Measurements from ENCODE around the gene PLD3.

PLD3 gene, protein sequence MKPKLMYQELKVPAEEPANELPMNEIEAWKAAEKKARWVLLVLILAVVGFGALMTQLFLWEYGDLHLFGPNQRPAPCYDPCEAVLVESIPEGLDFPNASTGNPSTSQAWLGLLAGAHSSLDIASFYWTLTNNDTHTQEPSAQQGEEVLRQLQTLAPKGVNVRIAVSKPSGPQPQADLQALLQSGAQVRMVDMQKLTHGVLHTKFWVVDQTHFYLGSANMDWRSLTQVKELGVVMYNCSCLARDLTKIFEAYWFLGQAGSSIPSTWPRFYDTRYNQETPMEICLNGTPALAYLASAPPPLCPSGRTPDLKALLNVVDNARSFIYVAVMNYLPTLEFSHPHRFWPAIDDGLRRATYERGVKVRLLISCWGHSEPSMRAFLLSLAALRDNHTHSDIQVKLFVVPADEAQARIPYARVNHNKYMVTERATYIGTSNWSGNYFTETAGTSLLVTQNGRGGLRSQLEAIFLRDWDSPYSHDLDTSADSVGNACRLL

DNA sequence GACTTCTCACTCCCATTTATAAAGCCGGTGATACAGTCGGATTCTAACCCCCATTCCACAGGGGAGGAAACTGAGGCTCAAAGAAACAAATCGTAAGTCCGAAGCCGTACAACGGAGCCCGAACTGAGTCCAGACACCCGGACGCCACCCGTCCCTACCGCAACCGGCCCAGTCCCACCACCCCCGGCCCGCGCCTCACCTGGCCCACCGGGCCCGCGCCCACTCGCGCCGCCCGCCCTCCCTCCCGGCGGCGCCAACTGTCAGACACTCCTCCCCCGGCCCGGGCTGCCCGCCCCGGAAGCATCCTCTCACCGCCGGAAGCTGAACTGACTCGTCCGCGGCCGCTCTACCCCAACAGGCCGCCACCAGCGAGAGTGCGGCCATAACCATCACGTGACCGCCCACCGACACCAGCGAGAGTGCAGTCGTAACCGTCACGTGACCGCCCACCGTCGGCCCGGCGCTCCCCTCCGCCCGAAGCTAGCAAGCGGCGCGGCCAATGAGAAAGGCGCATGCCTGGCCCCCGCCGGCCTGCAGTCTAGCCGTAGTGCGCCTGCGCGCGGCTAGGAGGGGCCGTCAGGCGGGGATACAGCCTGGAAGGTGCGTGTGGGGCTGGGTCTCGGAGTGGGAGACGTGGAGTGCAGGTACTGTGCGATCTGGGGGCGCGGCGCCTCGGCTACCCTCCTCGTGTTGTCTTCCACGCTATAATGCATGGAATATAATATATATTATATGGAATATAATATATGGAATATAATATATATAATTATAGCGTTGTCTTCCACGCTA lies at the start of gene PLD3, which contains the start of gene C19orf47:
TSS of gene PLD3 (plus strand) at position 571 of the 789 bp plus-strand sequence. CDS start 17,789 bp downstream, outside the sequence.
TSS of gene C19orf47 (minus strand) at position 273 of the 789 bp plus-strand sequence. CDS start 6,540 bp downstream, outside the sequence.
- DNase-seq: peak; percentile 96

DNA sequence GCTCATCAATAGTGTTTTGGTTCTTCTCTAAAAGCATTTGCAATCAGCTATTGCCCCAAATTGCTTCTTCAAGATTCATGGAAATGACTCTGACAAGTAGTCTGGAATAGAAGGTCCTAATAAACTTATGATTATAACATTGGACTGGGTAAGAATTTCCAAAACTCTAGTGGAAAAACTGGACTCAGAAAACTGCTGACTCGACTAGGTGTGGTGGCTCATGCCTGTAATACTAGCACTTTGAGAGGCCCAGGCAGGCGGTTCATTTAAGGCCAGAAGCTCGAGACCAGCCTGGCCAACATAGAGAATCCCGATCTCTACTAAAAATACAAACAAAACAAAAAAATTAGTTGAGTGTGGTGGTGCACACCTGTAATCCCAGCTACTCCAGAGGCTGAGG lies 47.8 kb upstream of the PLD3 start:
- no peak for DNase-seq

DNA sequence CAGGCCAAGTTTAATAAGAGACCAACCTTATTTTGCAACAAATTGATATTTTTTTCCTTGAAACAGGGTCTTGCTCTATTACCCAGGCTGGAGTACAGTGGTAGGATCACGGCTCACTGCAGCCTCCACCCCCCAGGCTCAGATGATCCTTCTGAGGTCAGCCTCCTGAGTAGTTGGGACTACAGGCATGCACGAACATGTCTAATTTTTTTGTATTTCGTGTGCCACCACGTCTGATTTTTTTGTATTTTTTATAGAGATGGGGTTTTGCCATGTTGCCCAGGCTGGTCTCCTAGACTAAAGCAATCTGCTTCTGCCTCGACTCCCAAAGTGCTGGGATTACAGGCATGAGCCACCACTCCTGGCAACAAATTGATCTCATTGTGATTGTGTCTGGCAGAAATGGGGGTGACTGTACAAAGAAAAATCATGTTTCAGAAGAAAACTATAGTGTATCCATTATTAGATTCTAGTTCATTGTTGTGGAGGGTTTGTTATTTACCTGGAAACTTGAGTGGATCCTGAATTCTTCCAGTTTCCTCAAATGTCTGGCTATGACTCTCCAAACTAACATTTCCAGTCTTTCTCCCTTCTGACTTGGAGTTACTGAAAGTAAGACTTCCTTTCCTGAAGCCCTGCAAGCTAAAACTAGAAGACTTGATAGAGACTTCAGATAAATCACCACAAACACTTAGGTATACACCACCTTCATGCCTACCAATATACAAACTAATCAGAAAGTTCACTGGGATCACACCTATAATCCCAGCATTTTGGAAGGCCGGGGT lies 46.1 kb upstream of the PLD3 start:
- DNase-seq: no peak

DNA sequence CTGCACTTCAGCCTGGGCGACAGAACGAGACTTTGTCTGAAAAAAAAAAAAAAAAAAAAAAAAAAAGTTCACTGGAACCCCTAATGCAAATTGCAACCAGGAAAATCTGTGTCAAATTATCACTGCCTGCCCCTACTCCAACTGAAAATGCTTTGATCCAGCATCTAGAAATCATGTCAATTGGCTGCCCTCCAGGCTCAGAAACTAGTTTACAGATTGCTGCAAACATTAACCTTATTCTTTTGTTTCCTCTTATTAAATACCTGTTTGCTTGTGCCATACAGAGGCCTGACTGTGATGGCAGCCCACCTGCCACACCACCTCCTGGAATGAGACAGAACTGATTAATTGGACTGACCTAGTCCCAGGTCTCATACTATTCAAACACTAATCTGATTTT lies 44.7 kb upstream of the PLD3 start:
- no peak for DNase-seq

DNA sequence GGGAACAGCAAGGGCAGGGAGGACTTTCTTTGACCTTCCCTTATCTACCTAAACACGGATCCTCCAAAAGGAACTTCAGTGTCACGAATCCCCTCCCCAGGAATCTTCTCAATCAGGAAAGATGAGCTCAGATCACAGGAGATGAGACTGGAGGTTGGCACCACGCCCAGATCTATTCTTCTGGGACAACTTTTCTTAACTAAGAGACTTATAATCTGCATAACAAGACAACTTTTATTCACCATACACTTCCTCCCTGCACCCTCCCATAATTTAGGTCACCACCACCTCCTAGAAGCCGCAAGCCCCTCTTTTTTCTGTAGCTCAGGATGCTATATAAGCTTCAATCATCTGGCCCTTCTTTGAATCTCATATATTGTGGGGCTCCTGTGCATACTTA lies 44.2 kb upstream of the PLD3 start:
- DNase-seq: no peak

DNA sequence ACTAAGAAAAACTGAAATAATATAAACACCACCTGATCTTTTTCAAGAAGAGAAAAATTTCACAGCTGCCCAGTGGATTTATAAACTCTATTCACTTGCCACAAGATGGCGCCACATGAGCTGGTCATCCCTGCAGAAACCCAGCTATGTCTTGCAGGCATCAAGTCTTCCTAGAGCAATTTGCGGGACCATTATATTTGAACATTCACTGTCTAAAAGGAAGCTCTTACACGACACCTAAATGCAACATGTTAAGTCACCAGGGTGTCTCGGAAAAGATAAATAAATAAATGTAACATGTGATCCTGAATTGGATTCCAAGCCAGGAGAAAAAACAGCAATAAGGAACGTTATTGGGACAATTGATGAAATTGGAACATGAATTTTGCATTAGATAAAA lies 43.1 kb upstream of the PLD3 start:
- peak; percentile 62 for DNase-seq

DNA sequence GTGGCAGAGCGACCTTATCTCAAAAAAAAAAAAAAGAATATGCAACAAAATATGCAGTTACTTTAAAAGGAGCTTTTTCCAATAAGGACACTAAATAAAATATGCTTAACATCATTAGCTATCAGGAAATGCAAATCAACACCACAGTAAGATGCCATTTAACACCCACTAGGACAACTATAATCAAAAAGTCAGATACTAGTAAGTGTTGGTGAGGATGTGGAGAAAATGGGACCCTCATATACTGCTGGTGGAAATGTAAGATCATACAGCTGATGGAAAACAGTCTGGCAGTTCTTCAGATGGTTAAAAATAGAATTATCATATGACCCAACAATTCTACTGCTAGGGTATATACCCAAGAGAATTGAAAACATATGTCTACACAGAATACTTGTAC lies 38.8 kb upstream of the PLD3 start:
- no peak for DNase-seq

DNA sequence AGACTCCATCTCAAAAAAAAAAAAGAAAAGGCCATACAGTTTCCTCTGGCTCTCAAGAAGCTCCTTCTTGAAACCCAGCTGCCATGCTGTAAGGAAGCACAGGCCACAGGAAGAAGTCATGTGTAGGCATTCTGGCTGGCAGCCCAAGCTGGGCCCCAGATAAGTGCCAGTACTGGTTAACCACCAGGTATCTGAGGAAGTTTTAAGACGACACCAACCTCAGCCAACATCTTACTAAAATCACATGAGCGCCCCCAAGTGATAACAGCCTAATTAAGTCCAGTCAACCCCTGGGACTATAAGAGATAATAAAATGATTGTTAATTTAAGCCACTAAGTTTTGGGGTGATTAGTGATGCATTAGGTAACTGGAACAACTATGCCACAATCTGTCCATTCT lies 36.0 kb upstream of the PLD3 start:
- DNase-seq: no peak

DNA sequence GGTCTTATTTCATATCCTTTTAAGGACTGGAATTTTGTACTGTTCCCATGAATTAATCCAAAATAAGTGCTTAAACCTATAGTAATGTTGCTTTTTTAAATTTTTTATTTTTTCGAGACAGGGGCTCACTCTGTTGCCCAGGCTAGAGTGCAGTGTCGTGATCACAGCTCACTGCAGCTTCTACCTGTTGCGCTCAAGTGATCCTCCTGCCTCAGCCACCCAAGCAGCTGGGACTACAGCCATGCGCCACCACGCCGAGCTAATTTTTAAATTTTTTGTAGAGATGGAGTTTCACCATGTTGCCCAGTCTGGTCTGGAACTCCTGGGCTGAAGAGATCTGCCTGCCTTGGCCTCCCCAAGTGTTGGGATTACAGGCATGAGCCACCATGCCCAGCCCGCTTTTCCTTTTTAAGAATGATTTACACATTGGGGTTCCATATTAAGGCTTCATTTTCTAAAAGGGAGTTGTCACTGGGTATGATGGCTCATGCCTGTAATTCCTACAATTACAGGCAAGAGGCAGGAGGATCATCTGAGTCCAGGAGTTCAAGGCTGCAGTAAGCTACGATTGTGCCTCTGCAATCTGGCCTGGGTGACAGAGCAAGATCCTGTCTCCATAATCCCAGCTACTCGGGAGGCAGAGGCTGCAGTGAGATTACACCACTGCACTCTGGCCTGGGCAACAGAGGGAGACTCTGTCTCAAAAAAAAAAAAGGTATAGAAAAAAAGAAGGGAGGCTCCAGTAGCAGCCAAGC lies 35.1 kb upstream of the PLD3 start:
- no peak for DNase-seq

DNA sequence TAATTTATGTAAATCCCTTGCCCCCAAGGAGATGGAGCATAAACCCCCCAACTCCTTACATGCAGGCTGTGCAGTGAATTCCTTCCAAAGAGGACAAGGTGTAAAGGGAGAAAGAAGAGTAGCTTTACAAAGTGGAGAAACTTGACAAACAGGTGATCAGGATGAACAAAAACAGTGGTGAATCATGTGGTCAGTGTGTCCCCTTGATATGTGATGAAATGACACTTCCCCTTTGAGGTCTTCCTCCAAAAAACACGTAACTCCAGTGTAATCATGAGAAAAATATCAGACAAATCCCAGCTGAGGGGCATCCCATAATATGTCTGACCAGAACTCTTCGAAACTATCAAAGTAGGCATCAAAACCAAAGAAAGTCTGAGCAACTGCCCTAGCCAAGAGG lies 33.8 kb upstream of the PLD3 start:
- no peak for DNase-seq

DNA sequence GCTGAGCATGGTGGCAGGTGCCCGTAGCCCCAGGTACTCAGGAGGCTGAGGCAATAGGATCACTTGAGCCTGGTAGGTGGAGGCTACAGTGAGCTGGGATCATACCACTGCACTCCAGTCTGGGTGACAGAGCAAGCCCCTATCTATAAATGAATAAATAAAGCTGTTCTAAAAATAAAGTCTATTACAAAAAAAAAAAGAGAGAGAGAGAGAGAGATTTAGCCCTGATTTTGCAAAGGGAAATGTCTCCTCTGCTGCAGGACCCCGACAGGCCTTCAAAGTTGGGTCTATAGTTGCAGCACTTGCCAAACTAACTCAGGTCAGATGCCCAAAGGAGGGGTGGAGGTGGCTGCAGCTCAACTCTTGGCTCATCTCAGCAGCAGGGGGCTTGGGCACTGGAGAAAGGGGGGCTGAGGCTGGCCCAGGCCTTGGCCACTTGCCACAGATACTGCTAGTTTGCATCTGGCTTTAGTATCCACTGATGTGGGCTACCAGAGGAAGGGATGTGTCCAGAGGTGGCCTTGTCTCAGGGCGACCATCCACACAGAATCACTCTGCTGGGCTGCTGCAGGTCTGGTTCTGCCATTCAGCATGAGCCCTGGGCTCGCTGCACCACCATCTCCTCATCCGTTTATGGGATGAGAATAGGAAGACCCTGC lies 32.6 kb upstream of the PLD3 start:
- DNase-seq: no peak

DNA sequence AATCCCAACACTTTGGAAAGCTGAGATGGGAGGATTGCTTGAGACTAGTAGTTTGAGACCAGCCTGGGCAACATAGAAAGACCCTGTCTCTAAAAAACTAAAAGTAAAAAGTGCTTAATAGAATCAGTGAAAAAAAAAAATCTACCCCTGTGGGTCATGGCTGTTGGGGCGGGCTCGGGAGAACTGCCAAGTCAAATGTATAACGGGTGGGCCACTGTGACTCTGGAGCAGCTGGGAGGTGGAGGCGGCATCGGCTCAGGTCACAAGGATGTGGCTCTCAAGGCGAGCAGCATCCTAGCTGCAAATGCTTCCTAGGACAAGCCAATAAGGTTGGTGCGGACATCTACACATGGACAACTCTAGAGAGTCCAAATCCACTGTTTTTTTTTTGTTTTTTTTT lies 31.2 kb upstream of the PLD3 start:
- no peak for DNase-seq

DNA sequence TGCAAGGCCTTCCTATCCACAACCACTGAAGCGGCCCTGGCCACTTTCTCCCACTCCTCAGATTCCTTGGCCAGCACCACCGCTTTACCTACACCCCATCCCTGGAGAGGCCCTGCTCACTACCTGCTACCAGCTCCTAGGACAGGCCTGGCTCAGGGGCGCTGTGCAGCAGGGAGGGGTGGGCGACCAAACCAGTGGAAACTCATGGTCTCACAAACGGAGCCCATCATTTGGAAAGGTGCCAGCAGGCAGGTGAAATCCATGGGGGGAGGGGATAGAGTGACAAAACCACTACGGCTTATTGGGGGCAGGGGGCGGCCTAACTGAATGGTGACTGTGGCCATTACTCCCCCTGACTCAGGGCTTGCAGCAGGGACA lies 27.9 kb upstream of the PLD3 start:
- DNase-seq: no peak

DNA sequence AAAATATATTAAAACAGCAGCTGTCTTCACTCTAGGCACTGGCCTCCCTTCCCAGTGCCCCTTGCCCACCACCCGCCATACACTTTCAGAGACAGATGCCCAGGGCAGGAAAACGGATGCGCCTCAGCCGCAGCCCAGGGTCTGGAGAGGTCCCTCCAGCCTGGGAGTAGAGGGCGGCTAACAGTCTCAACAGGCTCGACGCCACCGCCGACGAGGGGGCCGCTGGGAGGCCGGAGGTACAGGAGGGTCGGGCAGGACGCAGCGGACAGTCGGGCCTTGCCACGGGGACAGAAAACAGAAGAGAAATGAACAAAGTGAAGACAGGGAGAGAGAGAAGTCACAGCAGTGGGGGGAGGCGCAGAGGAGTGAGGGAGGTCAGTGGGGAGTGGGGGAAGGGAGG lies 27.4 kb upstream of the PLD3 start:
- no peak for DNase-seq

DNA sequence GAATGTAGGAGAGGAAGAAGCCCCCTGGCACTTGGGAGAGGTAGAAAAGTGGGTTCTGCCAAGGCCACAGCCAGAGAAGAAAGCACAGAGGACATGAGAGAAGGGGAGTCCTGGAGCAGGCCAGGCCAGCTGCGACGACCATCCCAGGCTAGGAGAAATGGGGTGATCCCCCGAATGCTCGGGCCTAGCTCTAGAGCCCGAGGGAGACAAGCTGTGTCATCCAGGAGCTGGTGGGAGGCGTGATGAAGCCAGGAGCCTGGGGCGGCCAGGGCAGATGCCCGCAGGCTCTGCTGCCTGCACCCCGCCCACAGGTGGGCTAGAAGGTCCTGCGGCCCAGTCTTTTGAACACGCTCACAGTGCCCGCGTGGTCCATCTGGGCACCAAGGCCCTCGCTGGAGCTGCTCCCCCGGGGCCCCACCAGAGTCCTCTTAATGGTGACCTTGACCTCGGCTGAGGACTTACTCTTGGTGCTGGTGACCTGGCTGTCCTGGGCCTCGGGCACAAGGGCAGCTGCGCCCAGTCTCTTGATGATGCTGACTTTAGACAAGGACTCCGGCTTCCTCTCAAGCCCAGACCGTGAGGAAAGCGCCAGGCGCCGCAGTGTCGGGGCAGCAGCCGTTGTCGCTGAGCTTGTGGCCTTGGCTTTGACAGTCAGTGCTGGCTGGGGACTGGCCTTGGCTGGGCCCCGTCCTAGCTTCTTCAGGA lies 26.8 kb upstream of the PLD3 start:
- no peak for DNase-seq

DNA sequence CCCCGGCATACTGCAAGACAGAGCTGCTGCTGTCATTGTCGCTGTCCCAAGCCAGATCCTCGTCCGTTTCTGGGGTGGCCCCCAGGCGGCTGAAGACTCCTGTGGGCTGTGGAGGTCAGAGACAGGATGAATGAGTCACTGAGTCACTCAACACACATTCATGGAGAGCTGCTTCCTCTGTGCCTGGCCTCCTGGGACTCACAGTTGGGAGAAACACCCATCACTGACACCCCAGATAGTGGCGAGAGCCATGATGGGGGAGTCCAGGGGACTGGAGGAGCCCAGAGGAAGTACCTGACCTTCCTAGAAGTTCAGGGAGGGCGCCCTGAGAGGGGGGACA lies 26.3 kb upstream of the PLD3 start:
- no peak for DNase-seq

DNA sequence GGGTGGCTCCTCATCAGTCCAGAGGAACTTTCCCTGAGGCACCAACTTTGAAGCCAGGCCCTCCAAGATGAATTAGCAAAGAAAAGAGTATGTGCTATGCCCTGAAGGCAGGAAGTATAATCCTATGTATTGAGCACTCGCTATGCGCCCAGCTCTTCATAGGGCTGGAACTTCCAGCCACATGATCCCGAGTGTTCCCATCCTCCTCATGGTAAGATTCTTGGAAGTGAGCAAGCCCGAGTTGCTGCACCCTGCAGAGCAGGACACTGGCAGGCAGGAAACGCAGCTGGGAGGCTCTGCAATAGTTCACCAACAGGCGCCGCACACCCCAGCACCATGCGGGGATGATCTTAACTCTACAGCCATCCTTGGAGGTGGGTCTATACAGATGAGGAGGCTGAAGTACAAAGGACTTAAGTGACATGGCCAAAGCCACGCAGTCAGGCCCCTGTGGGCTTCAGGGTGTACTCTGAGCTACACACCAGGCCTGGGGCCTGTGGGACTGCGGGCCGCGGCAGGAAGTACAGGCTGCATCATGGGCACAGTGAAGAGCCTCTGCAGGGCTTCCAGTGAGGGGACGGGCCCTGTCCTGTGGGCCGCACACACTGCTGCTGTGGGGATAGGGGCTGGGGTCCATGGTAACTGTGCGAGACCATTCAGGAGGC lies 25.4 kb upstream of the PLD3 start:
- DNase-seq: no peak

DNA sequence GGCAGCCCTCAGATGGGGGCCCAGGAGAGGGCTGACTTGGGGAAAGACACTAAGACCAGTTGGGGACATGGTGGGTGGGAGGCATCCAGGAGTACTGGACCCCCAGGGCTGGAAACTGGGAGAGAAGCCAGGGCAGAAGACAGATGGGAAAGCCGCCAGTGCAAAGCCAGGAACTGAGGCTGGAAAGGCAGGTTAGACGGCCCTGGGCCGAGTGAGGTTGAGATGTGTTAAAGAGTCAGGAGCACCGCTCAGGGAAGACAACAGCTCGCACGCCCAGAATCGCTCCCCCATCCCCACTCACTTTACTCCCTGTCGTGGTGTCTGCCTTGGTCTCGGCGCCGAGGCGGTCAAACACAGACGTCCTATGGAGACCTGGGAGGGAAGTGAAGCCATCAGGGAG lies 24.8 kb upstream of the PLD3 start:
- no peak for DNase-seq

DNA sequence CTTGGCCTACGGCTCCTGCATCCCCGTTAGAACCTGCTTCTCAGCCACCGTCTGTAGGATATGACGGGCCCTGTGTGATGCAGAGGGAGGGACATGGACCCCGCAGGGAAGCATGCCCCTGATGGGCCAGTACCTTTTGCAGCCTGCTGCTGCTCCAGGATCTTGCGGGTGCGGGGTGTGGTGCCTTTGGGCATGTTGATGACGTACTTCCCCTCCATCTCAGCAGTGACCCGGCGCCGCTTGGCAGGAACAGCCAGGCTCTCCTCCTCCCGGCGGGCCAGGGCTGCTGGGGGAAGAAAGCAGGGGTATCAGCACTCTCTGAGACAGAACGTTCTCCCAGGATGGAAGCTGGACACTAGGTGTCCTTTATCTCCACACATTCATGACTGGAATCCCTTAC lies 22.3 kb upstream of the PLD3 start:
- DNase-seq: no peak

DNA sequence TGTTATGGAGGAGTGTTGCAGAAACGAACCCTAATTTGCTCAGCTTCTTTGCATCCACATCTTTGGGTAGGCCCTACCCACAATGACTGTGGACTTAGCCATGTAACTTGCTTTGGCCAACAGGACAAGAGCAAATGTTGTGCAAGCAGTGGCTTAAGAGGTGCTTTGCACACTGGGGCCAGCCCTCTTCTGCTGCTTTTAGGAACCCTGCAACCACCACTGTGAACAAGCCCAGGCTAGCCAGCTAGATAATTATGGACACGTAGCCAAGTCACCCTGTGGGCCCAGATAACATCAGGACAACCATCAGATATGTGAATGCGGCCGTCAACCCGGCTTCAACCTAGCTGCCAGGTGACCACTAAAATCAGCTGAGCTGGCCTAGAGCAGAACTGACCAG lies 17.4 kb upstream of the PLD3 start:
- DNase-seq: no peak

DNA sequence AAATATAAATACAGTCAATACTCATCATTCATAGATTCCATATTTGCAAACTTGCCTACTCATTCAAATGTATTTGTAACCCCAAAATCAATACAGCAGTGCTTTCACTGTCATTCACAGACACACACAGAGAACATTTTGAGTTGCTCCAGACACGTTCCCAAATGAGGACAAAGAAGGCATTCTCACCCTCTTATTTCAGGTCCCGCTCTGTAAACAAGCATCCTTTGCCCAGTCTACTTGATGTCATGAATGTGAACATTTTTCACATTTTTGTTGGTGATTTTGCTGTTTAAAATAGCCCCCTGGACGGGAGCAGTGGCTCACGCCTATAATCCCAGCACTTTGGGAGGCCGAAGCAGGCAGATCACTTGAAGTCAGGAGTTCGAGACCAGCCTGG lies 15.8 kb upstream of the PLD3 start:
- no peak for DNase-seq

All from activated T-cell treated with anti-CD3 and anti-CD28 coated beads for 4 hours (primary cell).